Measurements from ENCODE around the gene GALNT18.

GRCh38 chr11:11406652-11407051, 215.2 kb downstream of the GALNT18 start:
- TF ChIP-seq CTCF (IDR thresholded peaks at IDR 0.05; ENCODE audit: extremely low read depth in 1 of 2, insufficient read depth in 1 of 2, low read depth in 1 of 2, low read length in 2 of 2), result no peak
- TF ChIP-seq POLR2AphosphoS5 (IDR thresholded peaks at IDR 0.05; ENCODE audit: insufficient read depth, low read depth, low read length), result no peak

Measured in endothelial cell of umbilical vein (primary cell).